DOHH2 (cell line): Measurements from ENCODE around the gene TNRC6C.

Experiments
- EZH2phosphoT487 ChIP-seq: fragments of 200-600 bp; sonication (generic); IDR thresholded peaks from 2 replicates; pipeline ENCODE4 v1.6.1; 2017; ENCODE audit warnings: borderline replicate concordance, mild to moderate bottlenecking, antibody characterized with exemption, low read length, moderate library complexity, mixed read lengths
- TF ChIP-seq, protein P1 (sequence below): fragments of 200-600 bp; sonication (generic); IDR thresholded peaks from one replicate; pipeline ENCODE4 v1.5.1; 2014; ENCODE audit warnings: antibody characterized with exemption, mild to moderate bottlenecking, low read depth, low read length; ENCODE audit not compliant: poor library complexity, severe bottlenecking

GRCh38 chr17:78069695-78070094 lies 111.2 kb downstream of the TNRC6C start:
- TF ChIP-seq, protein P1, sequence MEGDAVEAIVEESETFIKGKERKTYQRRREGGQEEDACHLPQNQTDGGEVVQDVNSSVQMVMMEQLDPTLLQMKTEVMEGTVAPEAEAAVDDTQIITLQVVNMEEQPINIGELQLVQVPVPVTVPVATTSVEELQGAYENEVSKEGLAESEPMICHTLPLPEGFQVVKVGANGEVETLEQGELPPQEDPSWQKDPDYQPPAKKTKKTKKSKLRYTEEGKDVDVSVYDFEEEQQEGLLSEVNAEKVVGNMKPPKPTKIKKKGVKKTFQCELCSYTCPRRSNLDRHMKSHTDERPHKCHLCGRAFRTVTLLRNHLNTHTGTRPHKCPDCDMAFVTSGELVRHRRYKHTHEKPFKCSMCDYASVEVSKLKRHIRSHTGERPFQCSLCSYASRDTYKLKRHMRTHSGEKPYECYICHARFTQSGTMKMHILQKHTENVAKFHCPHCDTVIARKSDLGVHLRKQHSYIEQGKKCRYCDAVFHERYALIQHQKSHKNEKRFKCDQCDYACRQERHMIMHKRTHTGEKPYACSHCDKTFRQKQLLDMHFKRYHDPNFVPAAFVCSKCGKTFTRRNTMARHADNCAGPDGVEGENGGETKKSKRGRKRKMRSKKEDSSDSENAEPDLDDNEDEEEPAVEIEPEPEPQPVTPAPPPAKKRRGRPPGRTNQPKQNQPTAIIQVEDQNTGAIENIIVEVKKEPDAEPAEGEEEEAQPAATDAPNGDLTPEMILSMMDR, result no peak
- TF ChIP-seq EZH2phosphoT487, result no peak
